ENCODE data around the gene MPHOSPH9. TPM values are rescaled to one million over a fixed set of nuclear protein-coding genes. Genes with fewer than 3 reads are reported as not detected.

Gene MPHOSPH9
- total and polyA plus RNA-seq, 2 of the 13 experiments (the other 11 are each of a cell fraction or from before 2014, with no cell fraction given), result 20.3 to 63.4 TPM

DNA sequence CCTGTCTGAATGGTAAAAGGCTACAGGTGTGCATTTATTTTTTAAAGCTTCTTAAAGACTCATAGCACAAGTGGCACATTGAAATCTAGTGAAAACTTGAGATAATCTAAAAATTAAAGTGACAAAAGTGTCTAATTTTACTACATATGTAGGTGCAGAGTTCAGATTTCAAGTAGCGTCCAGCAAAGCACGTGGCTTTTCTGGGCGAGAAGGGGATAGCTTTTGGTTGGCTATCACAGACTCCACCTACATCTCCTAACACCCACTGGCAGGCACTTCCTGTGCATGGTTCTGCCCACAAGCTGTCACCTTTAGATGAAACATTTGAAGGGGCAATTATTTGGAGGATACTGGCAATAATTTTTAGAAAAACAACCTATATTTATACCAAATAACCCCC, 80.1 kb downstream of the MPHOSPH9 start:
- H3K9ac ChIP-seq (ENCODE audit: insufficient read depth, low read depth, low read length), result no peak overlapping the region
- H3K36me3 ChIP-seq (replicated peaks in 1 of 2; ENCODE audit: control insufficient read depth in 1 of 2, insufficient read depth in 2 of 2, low read length in 2 of 2), result peaks cover 0 to 10% of the 10 kb centered on the region in 2 experiments; a peak in 1 of 5 replicates
- H3K9me3 ChIP-seq (ENCODE audit: low read length), result no peaks in the 10 kb centered on the region
- intact Hi-C loops (cut with micrococcal nuclease; ENCODE audit: unreplicated experiment), result loop anchor here (5.0 kb wide), 1 partner anchor 111 kb away; no protein-coding TSS in a partner anchor
- POLR2A ChIA-PET, result interaction anchor here (0.7 to 3.1 kb wide), 4 partner anchors 11 to 80 kb away, joined by 3 to 20 read pairs (median 3); partner anchors contain the start of genes MPHOSPH9 and MTRFR
- WGBS (ENCODE audit: low lambda C conversion rate), result 85% methylated on average over 3 of the region's 3 CpGs
- in situ Hi-C loops (cut with HindIII; ENCODE audit: extremely low pct_ligation_motif_present, low pct_unique_long_range_greater_than_20kb), result no loop called here
- BruUV-seq (replicated peaks), result no TSS peak
- no peak overlapping the region for H2AFZ ChIP-seq (ENCODE audit: low read length)
- H3K27ac ChIP-seq (ENCODE audit: extremely low read length, insufficient read depth, low read length), result no peak overlapping the region
- no peak for FAIRE-seq
- no peak for TF ChIP-seq SNRNP70 (IDR thresholded peaks at IDR 0.05; ENCODE audit: low read depth, low read length)
- TF ChIP-seq, protein P1, sequence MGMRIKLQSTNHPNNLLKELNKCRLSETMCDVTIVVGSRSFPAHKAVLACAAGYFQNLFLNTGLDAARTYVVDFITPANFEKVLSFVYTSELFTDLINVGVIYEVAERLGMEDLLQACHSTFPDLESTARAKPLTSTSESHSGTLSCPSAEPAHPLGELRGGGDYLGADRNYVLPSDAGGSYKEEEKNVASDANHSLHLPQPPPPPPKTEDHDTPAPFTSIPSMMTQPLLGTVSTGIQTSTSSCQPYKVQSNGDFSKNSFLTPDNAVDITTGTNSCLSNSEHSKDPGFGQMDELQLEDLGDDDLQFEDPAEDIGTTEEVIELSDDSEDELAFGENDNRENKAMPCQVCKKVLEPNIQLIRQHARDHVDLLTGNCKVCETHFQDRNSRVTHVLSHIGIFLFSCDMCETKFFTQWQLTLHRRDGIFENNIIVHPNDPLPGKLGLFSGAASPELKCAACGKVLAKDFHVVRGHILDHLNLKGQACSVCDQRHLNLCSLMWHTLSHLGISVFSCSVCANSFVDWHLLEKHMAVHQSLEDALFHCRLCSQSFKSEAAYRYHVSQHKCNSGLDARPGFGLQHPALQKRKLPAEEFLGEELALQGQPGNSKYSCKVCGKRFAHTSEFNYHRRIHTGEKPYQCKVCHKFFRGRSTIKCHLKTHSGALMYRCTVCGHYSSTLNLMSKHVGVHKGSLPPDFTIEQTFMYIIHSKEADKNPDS (CRISPR knock-in tag; IDR thresholded peaks at IDR 0.05), result no peak
- no peak for TF ChIP-seq HIVEP1 (CRISPR knock-in tag; IDR thresholded peaks at IDR 0.05)
- no peak for TF ChIP-seq ZNF441 (CRISPR knock-in tag; IDR thresholded peaks at IDR 0.05; ENCODE audit: borderline replicate concordance)
- TF ChIP-seq, protein P2, sequence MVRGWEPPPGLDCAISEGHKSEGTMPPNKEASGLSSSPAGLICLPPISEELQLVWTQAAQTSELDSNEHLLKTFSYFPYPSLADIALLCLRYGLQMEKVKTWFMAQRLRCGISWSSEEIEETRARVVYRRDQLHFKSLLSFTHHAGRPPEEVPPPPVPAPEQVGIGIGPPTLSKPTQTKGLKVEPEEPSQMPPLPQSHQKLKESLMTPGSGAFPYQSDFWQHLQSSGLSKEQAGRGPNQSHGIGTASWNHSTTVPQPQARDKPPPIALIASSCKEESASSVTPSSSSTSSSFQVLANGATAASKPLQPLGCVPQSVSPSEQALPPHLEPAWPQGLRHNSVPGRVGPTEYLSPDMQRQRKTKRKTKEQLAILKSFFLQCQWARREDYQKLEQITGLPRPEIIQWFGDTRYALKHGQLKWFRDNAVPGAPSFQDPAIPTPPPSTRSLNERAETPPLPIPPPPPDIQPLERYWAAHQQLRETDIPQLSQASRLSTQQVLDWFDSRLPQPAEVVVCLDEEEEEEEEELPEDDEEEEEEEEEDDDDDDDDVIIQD (CRISPR knock-in tag; IDR thresholded peaks at IDR 0.05; ENCODE audit: low read depth), result no peak
- no peak for TF ChIP-seq ZNF75D (CRISPR knock-in tag; IDR thresholded peaks at IDR 0.05; ENCODE audit: borderline replicate concordance)
- TF ChIP-seq ZNF766 (CRISPR knock-in tag; IDR thresholded peaks at IDR 0.05; ENCODE audit: borderline replicate concordance), result no peak
- no peak for TF ChIP-seq ZNF792 (CRISPR knock-in tag; IDR thresholded peaks at IDR 0.05)
- TF ChIP-seq ZNF761 (CRISPR knock-in tag; conservative IDR thresholded peaks at IDR 0.05), result no peak
- no peak for TF ChIP-seq REL (CRISPR knock-in tag; conservative IDR thresholded peaks at IDR 0.05)
- no peak for TF ChIP-seq GZF1 (CRISPR knock-in tag; IDR thresholded peaks at IDR 0.05)
- TF ChIP-seq KMT2B (CRISPR knock-in tag; IDR thresholded peaks at IDR 0.05), result no peak
- no peaks in the 10 kb centered on the region for H3K27me3 ChIP-seq (ENCODE audit: control insufficient read depth in 1 of 2, insufficient read depth in 2 of 2, low read length in 2 of 2)
- peaks cover 19% of the 10 kb centered on the region for H3K79me2 ChIP-seq (ENCODE audit: insufficient read depth, low read length)
- H3K4me3 ChIP-seq (replicated peaks in 1 of 3; ENCODE audit: insufficient read depth in 1 of 3, low read depth in 2 of 3, low read length in 3 of 3), result no peak overlapping the region
- H3K4me2 ChIP-seq (ENCODE audit: low read depth, low read length), result no peak overlapping the region
- no peak for DNase-seq (ENCODE audit: low spot score)
- peaks cover 58% of the 10 kb centered on the region for H3K4me1 ChIP-seq (ENCODE audit: insufficient read depth, low read length)
- CTCF ChIA-PET (ENCODE audit: low intra/inter-chr PET ratio, low total read pairs), result no interaction called here
- H4K20me1 ChIP-seq (ENCODE audit: insufficient read depth, low read length), result no peaks in the 10 kb centered on the region
- no peak for ATAC-seq
